CD4-positive, alpha-beta T cell treated with Interleukin-4 for 4 hours (primary cell): ENCODE data around the gene TSC2.
"Not testable (repeated sequence)": the region's sequence is repeated elsewhere in the genome, so short reads cannot be mapped to it uniquely, and the experiment has no call there.

Source experiments
- DNase-seq: peaks from one replicate; pipeline ENCODE4 v3.0.0-alpha.2; 2020

The TSC2 gene

DNA sequence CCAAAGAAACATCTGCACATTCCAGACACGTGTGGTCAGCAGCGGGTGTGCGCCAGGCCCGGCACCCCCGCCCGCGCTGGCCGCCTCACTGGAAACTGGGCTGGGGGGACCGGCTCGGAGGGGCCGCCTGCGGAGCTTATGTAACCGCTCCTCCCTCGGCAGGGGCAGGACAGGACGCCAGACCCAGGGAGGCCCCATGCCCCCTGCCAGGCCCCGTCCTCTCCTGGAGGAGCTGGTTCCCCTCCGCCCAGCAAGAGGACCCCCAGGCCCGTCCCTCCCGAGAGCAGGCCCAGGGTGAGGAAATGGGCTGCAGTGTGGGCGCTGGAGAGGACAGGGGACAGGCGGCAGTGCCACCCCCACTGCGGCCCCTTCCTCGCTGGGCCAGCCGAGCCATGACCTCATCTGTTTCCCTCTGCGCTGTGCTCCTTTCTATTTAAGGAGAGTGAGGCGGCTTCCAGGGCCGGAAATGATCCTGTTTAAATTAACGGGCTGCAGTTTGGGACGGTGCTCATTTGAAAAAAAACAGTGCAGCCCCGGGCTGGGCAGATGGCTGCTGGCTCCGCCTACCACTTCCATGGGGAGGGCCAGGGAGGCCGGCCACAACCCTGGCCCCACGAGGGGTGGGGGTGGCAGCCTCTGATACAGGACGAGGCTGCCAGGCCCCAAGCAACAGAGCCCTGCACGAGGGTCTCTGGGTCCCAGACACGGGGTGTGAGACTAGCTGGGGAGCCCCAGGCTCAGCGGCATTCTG, 77.1 kb downstream of the TSC2 start:
- DNase-seq = not testable (repeated sequence)

DNA sequence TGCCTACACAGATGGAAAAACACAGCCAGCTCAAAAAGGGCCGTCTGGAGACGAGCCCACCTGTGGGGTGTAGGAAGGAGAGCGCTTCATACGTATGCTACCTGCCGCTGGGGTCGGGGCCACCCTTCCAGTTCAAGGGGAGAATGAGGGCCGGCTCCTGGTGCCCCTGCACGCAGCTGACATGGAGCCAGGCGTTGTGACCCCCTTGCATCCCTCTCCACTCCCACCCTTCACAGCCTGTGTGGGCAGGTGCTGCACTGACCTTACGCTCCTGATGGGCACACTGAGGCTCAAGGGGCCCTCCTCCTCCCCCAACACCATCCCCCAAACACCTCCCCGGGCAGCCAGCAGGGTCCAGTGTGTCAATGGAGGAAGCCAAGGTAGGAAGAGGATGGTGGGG, 77.8 kb downstream of the TSC2 start:
- DNase-seq = not testable (repeated sequence)

DNA sequence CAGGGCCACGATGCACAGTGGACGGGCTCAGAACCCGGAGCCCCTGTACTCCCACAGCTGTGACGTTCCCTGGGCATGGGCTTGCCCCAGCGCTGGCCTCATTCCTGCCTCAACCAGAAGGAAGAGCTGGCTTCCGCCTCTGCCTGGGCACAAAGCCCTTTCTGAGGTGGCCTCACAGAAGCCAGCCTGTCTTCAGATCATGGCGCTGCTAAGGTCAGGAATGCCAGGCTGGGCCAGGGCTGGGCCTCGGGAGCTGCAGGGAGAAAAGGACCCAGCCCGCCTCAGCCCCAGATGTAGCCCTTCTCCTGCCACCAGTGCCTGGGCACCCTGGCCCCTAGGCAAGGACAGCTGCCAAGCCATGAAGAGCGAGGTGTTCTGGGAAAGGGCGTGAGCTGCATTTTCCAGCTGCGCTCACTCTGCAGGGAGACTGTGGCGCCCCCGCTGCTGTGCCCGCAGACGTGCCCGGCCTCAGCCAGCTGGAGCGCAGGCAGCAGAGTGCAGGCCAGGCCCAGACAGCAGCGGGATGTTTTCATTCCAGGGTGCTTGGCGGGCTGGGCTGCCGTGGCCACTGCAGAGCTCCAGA, 78.5 kb downstream of the TSC2 start:
- not testable (repeated sequence) for DNase-seq

DNA sequence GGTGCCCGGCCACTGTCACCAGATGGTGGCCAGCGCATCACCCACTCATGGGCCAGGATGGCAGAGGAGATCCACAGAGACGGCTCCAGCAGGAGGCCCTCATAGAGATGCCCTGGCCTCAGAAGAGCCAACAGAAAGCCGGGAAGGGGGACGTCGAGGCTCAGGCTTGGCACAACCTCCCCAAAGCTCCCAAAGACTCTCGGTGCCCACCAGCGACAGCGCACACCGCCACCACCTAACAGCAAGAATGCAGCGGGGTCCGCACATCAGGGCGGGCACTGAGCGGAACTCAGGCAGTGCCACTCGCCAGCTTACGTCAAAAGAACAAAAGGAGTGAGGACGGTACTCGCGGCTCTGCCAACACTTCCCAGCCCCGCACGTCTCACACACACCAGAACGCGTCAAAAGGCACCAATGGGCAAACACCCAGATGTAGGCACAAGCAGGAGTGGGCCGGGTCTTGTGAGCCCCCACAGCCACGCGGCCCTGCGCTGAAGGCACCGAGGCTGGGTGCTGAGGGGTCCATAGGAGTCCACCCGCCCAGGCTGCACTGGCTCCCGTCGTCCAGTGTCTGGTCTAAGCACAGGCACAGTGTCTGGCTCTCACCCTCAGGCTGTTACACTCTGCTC, 79.3 kb downstream of the TSC2 start:
- not testable (repeated sequence) for DNase-seq

DNA sequence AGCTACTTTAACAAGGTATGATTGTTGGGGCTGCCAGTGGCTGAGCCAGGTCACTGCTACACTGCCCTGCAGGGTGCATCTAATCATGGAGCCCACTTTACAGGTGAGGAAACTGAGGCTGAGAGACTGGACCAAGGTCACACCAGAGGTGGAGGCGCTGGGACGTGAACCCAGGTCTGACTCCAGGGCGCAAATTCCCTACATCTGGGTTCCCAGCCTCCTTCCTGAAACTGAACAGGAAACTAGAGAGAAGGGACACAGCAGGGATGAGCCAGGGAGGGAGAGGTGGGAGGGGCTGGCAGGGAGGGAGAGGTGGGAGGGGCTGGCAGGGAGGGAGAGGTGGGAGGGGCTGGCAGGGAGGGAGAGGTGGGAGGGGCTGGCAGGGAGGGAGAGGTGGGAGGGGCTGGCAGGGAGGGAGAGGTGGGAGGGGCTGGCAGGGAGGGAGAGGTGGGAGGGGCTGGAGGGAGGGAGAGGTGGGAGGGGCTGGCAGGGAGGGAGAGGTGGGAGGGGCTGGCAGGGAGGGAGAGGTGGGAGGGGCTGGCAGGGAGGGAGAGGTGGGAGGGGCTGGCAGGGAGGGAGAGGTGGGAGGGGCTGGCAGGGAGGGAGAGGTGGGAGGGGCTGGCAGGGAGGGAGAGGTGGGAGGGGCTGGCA, 80.0 kb downstream of the TSC2 start:
- peak; percentile 30 for DNase-seq

DNA sequence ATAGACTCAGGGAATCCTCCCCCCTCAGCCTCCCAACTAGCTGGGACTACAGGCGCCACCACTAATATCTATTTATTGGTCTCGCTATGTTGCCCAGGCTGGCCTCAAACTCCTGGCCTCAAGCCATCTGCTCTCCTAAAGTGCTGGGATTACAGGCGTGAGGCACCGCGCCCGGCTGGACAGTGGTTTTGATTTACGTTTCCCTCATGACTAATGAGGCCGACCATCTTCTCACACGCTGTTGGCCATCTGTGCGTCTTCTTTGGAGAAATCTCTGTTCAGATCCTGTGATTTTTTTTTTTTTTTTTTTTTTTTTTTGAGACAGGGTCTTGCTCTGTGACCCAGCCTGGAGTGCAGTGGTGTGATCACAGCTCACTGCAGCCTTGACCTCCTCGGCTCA, 81.5 kb downstream of the TSC2 start:
- not testable (repeated sequence) for DNase-seq

DNA sequence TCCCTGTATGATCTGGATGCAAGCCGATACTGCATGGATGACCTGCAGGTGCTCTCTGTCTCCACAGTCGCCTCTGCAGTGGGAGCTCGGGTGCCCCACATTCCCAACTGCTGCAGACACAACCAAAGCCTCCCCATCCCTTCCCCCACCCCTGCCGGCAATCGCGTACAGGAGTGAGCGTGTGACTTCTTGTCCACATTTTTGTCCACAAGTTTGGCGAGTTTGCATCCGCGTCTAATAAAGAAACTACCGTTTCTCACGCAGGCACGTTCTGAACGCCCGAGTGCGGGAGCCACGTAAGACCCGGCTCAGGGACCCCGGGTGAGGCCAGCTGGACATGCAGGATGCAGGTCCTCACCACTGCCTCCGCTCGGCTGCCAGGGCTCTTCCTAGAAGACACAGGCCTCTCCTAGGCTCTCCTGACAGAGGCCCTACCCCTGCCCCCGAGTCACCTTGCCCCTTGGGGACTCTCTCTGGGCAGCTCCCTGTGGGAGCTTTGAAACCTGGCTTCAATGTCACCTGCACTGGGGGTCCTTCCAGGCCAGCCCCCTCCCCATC, 82.2 kb downstream of the TSC2 start:
- not testable (repeated sequence) for DNase-seq

DNA sequence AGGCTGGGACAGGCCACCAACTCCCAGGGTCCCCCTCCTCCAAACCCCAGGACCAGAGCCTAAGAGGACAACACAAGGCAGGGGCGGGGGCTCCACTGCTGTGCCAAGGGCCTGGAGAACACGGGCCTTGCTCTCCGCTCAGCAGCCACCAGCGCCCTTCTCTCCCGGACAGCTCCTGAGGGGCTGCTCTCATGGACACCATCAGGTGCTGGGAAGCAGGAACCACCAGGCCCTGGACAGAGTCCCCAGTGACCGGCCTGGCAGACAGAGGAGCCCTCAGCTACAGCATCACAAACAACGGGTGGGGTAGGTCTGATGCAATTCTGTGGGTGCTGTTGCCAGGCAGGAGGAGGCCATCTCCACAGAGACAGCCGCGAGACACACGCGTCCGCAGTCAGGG, 86.0 kb downstream of the TSC2 start:
- not testable (repeated sequence) for DNase-seq

DNA sequence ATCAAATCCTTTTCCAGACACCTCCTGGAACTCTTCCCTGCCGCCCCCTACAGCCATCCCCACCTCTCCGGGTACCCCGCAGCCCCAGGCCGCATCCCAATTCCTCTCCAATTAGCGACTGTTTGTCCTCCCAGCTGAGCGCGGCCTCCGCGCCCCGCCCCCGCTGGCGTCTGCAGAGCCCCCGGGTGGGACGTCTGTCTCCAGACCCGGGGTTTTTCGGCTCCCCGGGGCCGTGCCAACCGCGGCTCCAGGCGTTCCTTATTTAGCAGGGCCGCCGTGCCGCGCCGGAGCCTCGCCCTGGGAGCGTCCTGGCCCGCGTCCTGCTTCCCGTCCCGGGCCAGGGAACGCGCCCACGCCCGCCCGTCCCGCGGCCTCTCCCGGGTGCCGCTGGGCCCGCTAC, 87.3 kb downstream of the TSC2 start:
- DNase-seq = not testable (repeated sequence)

DNA sequence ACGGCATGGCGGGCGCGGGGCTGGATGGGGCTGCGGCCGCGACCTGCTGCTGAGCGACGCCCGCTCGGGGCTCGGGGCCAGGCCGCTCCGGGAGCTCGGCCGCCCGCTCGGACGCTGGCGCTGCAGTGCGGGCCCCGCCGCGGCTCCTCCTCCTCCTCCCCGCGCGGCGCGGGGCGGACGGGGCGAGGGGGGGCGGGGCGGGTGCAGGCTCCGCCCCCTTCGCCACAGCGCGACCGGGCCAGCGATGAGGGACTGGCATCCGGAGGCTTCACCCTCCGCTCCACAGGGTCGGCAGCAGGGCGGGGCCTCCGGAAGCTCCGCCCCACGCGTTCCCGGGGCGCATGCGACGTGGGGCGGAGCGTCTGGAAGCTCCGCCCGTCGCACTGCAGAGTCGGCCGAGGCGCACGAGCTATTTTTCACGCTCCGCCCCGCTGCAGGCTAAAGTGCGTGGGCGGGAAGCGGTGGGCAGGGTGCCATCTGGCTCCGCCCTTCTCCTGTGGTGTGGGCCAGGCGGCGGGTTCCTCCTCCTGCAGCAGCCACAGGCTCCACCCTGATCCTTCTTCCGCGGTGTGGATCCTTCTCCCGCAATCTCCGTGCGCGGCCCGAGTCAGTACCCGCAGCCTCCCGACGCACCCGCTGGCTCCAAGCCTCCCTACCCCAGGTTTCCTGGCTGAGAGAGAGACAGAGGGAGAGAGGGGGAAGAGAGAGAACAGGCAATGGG, 88.1 kb downstream of the TSC2 start, which contains the start of gene PKD1:
PKD1 (minus strand) TSS at position 129 of the 721 bp plus-strand sequence. CDS start 209 bp downstream, outside the sequence.
- peak; percentile 97 for DNase-seq
